SK-MEL-5 (cell line): ENCODE results near the gene ATCAY. TPM values are rescaled to one million over a fixed set of nuclear protein-coding genes. Genes with fewer than 3 reads are reported as not detected.

Experiments
- DNase-seq: peaks from one replicate; pipeline ENCODE4 v3.0.0-alpha.2; 2016; ENCODE audit warnings: low read depth, low spot score
- in situ Hi-C: cut with HindIII; loops from 2 replicates; pipeline ENCODE4 v1.10.0; 2016; ENCODE audit warnings: low sequenced_read_pairs, high pct_unique_total_duplicates, low pct_unique_long_range_greater_than_20kb
- small RNA-seq, 2 experiments: library from RNA; depleted of rRNA; stranded (forward); fragments of <200 nt; gene quantifications; one replicate each; pipeline ENCODE3, GENCODE V24; 2014
- total RNA-seq: library from RNA; depleted of rRNA; stranded (reverse); fragments of >200 nt; shearing (Covaris generic); gene quantifications from 2 replicates; pipeline ENCODE4 v1.2.3, GENCODE V29; 2014; rRNA removed

The ATCAY gene
- total RNA-seq, 1 experiment from 2014 or later: not detected

DNA sequence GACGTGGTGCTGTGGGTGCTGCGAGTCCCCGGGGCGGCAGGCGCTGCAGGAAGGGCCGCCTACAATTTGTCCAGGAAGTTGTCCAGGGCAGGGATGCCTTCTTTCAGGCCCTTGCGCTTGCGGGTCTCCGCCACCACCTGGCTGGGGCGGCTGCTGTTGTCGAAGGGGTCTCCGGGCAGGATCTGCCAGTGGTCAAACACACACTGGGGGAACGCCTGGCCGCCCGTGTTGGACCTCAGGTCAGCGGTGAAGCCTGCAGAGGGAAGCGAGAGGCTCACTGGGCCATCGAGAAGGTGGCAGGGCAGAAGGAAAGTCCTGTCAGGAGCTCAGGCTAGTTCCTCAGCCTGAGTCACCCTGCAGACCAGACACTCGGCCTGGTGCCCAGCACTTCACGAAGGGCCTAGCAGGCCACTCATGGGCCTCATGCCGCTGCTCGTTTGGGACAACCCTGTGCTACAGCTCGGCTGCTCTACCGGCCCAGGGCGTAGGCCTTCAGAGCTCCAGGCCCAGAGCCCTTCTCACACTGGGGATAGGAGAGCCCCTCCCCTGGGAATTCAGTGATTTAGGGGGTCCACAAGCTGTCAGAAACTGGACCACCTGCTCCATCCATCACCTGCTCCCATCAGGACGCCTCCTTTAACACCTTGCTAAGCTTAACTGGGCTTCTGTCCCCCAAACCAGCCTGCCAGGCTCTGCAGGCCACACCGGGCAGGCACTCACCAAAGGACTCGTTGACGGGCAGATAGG, 96.2 kb downstream of the ATCAY start:
- in situ Hi-C loops: loop anchor here (25.0 kb wide), 1 partner anchor 236 kb away; no protein-coding TSS in a partner anchor
- DNase-seq: no peak

Small RNA genes within 50 kb of the gene (small RNA-seq; reads per million reads assigned to genes)
- gene RN7SL202P: 0 to 0.19 reads per million in 2 experiments

Other genes with a start within 250 kb of the ATCAY start
- 4.9 and 6.7 TPM in 2 replicates for gene PIP5K1C, start 180.2 kb upstream of the ATCAY start, total RNA-seq
- 0.13 and 0.21 TPM in 2 replicates for gene TJP3, start 172.3 kb upstream of the ATCAY start, total RNA-seq
- gene APBA3, start 119.0 kb upstream of the ATCAY start, total RNA-seq: 10.5 and 16.7 TPM in 2 replicates
- gene MRPL54, start 118.0 kb upstream of the ATCAY start, total RNA-seq: 31.0 and 33.8 TPM in 2 replicates
- gene RAX2, start 108.5 kb upstream of the ATCAY start, total RNA-seq: not detected in 2 replicates
- 20.5 and 22.5 TPM in 2 replicates for gene MATK, start 94.3 kb upstream of the ATCAY start, total RNA-seq
- 0.18 and 0.72 TPM in 2 replicates for gene ZFR2, start 11.6 kb upstream of the ATCAY start, total RNA-seq
- 1.2 and 2.5 TPM in 2 replicates for gene NMRK2, start 52.4 kb downstream of the ATCAY start, total RNA-seq
- 55.6 and 62.7 TPM in 2 replicates for gene DAPK3, start 90.4 kb downstream of the ATCAY start, total RNA-seq
- 1,726 and 1,742 TPM in 2 replicates for gene EEF2, start 104.8 kb downstream of the ATCAY start, total RNA-seq
- gene PIAS4, start 127.1 kb downstream of the ATCAY start, total RNA-seq: 19.1 and 20.6 TPM in 2 replicates
- 6.9 and 8.2 TPM in 2 replicates for gene ZBTB7A, start 186.2 kb downstream of the ATCAY start, total RNA-seq
- gene MAP2K2, start 243.4 kb downstream of the ATCAY start, total RNA-seq: 192 and 197 TPM in 2 replicates